Activated CD4-positive, alpha-beta T cell treated with anti-CD3 and anti-CD28 coated beads, Interleukin-2, amount 50 U/mL, for 48 hours (primary cell): ENCODE data around the gene NECAB3.
A peak's percentile ranks its signal among the peaks of the same experiment; 100 is the strongest.

Experiments
- DNase-seq, 2 experiments: peaks; one replicate each; pipeline ENCODE4 v3.0.0-alpha.2; 2020

Gene NECAB3

GRCh38 chr20:33676652-33677645 is 2.7 kb upstream of the NECAB3 start:
- no peak for DNase-seq

- DNase-seq: no peak
These were observed 1.9 kb upstream of the NECAB3 start for GRCh38 chr20:33676121-33676520.

GRCh38 chr20:33675136-33675959 is 1.1 kb upstream of the NECAB3 start:
- DNase-seq: no peak

- no peak for DNase-seq
These were observed 576 bp downstream of the NECAB3 start for GRCh38 chr20:33673410-33674293.

GRCh38 chr20:33673114-33673409 is 1.2 kb downstream of the NECAB3 start:
- DNase-seq: no peak

GRCh38 chr20:33672426-33673113 is 1.7 kb downstream of the NECAB3 start:
- DNase-seq: no peak

GRCh38 chr20:33671573-33672288 is 2.5 kb downstream of the NECAB3 start:
- no peak for DNase-seq

GRCh38 chr20:33670715-33671499 is 3.3 kb downstream of the NECAB3 start:
- no peak for DNase-seq

- no peak for DNase-seq
These were observed 4.2 kb downstream of the NECAB3 start for GRCh38 chr20:33669873-33670640.

- no peak for DNase-seq
These were observed 5.0 kb downstream of the NECAB3 start for GRCh38 chr20:33669224-33669623.

- no peak for DNase-seq
These were observed 5.6 kb downstream of the NECAB3 start for GRCh38 chr20:33668466-33669155.

- DNase-seq: peak; percentile 80 to 84
These were observed 6.4 kb downstream of the NECAB3 start for GRCh38 chr20:33667676-33668465.

- DNase-seq: peak; percentile 53 to 62
These were observed 7.0 kb downstream of the NECAB3 start for GRCh38 chr20:33667245-33667675.

GRCh38 chr20:33666293-33667244 is 7.7 kb downstream of the NECAB3 start, which contains the start of gene ACTL10:
ACTL10 (plus strand) TSS chr20:33666943; CDS start chr20:33667498, 555 bp downstream.
- DNase-seq: peak; percentile 94 to 96

GRCh38 chr20:33664762-33665144 is 9.5 kb downstream of the NECAB3 start:
- no peak for DNase-seq

GRCh38 chr20:33664085-33664761 is 10.0 kb downstream of the NECAB3 start:
- no peak for DNase-seq
